GM08714 (cell line): ENCODE data around the gene LAIR1.
"Not testable (repeated sequence)": the region's sequence is repeated elsewhere in the genome, so short reads cannot be mapped to it uniquely, and the experiment has no call there.

Source experiments
- H3K4me3 ChIP-seq: fragments of 200-500 bp; sonication (Bioruptor generic); 2 replicates; pipeline ENCODE4 v1.5.1; 2014; ENCODE audit warnings: mild to moderate bottlenecking, low read length, inconsistent platforms
- ZNF274 ChIP-seq: IDR thresholded peaks from 2 replicates; pipeline ENCODE4 v1.6.1; 2012; ENCODE audit warnings: mild to moderate bottlenecking, low read depth, low read length

The LAIR1 gene

GRCh38 chr19:54389553-54389952, 24.8 kb upstream of the LAIR1 start:
- no peak overlapping the region for H3K4me3 ChIP-seq
- no peak for TF ChIP-seq ZNF274

DNA sequence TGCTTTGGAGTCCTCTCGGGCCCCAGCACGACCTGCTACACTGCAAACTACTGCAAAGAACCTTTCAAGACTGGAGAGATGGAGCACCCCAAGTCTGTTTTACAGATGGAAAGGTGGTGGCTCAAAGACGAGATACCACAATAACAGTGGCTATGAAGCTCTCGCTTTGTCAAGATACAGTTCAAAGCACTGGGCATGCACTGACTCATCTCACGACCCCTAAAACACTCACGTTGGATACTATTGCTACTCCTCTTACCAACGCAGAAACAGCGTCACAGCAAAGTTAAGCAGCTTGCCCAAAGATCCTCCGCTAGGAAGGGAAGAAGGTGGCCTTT, 24.0 kb upstream of the LAIR1 start:
- peak overlapping the region; percentile 45; the same call in 1 of the 2 replicates for H3K4me3 ChIP-seq

DNA sequence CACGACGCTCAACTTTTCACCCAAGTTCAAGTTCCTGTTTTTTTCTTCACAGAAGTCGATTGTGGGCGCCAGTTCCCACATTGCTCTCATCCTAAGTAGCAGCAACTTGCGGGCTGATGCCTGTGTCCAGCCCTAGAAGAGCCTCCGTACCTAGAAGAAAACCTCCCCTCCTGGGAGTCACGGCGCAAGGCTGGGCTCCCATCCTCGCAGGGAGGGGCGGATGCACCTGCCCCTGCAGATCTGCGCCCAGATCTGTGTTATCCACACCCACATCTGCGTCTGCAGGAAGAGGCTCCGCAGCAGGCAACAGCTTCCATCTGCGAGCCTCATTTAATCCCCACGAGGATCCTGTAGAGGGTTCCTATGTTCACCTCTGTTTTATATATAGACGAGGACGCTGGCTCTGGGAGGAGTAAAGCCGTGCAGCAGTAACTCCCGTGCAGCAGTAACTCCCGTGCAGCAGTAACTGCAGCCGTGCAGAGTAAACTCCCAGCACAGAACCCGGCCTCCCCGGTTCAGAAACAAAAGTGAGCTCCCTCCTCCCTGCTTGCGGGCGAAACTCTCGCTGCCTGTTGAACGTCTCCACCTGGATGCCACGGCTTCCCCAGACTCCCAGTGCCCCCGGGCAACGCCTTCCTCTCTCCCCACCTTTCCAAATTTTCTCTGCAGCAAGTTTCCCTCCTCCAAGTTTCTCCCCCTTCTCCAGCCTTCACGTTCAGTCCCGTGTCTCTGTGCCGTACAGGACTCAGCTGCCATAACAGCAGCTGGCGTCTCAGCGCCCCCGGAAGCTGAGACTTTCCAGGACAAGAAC, 23.5 kb upstream of the LAIR1 start:
- no peak for TF ChIP-seq ZNF274
- H3K4me3 ChIP-seq: peak overlapping the region; percentile 45

More for the DNA sequence above, 24.0 kb upstream of the LAIR1 start:
- no peak for TF ChIP-seq ZNF274

DNA sequence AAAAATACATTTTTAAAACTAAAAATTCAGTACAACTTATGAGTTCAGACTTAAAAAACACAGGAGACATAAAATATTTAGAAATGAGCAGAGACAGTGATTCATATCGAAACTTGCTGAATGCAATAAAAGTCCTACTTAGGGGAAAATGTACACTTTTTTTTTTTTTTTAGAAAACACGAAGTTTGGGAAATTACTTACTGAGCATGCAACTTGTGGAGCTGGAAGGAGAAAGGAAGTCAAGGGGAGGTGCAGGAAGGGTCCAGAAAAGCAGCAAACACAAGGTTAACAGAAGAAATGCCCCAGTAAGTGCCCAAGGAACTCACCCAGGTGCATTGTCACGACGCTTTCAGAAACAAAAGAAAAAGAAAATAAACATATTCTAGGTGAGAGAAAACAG, 18.6 kb upstream of the LAIR1 start:
- TF ChIP-seq ZNF274: no peak
- no peak overlapping the region for H3K4me3 ChIP-seq

- H3K4me3 ChIP-seq: not testable (repeated sequence)
Measured at GRCh38 chr19:54382041-54382440, 17.3 kb upstream of the LAIR1 start.

- no peak for TF ChIP-seq ZNF274
- no peak overlapping the region for H3K4me3 ChIP-seq
Measured at GRCh38 chr19:54380897-54381296, 16.2 kb upstream of the LAIR1 start.

DNA sequence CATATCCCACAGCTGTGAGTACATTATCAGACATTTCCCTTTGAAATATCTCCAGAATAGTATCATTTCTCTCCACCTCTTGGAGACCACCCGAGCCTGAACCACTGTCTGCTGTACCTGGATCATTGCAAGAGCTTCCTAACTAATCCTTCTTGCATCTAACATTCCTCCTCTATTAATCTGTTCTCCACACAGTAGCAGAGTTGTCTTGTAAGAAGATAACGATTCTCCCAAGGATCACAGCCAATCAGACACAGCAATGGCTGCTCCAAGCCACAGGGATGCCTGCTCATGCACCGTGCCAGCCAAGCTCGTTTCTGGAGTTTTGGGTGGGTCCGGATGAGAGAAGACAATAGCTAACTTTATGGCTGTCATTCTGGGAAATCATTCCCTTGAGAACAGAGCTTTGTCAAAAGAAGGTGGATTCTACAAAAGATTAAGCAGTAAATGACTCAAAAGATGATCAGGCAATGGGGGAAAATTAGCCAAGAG, 14.5 kb upstream of the LAIR1 start:
- TF ChIP-seq ZNF274: no peak
- no peak overlapping the region for H3K4me3 ChIP-seq

DNA sequence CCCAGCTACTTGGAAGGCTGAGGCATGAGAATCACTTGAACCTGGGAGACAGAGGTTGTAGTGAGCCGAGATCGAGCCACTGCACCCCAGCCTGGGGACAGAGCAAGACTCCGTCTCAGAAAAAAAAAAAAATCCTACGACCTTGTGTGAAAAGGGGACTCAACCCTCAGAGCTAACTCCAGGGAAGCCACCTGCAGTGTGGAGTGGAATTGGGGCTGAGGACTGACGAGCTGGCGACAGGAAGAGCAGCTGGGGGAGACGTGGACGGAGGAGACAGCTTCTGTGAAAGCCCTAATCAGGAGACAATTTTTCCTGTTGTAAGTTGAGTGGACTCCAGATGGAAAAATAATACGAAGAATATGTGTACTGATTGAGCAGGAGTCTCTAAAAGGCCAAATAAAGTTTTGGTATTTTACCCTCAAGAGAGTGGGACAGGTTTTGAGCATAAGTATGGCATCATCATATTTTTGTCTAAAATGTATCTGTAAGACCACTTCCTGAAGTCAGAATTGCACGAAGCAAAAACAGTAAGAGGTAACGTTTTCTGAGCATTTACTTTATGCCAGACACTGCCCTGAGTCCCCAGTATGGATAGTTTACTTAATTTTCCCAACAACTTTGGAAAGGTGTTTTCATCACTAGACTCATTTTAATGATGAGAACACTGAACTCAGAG, 12.0 kb upstream of the LAIR1 start:
- no peak for TF ChIP-seq ZNF274
- no peak overlapping the region for H3K4me3 ChIP-seq

GRCh38 chr19:54375181-54375938, 10.6 kb upstream of the LAIR1 start:
- not testable (repeated sequence) for H3K4me3 ChIP-seq

- TF ChIP-seq ZNF274: no peak
- H3K4me3 ChIP-seq: no peak overlapping the region
Measured at GRCh38 chr19:54373781-54374631, 9.3 kb upstream of the LAIR1 start.

DNA sequence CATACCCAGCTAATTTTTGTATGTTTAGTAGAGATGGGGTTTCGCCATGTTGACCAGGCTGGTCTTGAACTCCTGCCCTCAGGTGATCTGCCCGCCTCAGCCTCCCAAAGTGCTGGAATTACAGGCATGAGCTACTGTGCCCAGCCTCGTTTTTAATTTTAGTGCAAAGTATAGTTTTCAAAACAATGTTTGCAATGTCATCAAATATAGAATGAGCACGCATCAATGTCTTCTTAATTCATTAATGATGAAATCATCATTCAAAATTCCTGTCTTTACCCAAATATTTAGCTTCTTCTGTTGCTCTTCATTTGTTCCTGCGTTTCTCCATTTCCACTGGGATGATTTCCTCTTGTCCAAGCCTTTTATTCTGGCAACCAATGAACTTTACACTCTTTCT, 6.7 kb upstream of the LAIR1 start:
- not testable (repeated sequence) for H3K4me3 ChIP-seq

DNA sequence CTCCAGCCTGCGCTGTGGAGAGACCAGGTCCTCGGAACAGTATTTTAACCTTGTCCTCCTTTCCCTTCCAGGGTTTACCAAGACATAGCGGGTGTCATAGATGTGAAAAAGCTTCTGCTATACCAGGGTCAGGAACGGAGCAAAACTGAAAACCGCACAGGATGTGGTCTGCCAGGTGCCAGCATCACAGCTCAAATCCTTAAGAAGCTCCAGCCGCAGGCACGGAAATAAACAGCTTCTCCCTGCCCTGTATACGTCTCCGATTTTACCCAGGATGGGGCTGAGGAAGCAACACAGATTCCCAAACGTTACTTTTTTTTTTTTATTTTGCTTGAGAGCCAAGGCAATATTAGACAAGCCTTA, 5.7 kb upstream of the LAIR1 start:
- H3K4me3 ChIP-seq: not testable (repeated sequence)

DNA sequence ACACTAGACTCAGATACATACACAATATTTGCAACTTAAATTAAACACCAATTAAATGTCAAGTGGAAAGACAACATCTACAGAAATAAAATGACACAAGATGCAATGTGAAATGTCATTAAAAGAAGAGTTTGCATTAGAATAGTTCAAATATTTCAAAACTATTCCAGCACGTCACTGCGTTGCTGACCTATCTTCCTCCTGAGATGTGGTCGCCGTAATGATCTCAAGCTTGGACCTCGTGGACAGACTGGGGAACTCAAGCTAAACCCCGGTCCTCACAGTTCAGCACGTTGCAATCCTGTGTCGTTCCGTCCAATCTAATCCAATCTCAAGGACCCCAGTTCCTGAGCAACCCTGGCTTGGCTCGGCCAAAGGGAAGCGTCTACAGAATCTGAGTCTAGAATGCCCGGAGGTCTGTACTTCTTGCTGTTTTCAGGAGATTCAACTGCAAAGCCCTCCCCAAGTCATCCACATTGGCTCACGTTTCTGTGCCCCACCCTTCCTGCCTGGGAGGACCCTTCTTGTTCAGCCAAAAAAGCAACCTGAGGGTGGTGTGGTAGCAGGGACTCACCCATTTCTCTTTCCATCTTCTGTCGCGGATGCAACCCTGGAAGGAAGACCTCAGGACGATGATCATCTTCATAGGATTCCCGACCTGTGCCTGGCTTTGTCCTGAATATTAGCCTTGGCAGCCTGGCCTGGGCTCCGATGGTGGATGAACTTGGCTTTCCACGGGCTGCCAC, 5.1 kb upstream of the LAIR1 start:
- H3K4me3 ChIP-seq: not testable (repeated sequence)
